GM18870 (cell line): ENCODE measurements around the gene RASGRP3.

ENCODE experiments used
- ATAC-seq: cut with Tn5 transposase; IDR thresholded peaks from one replicate; pipeline ENCODE4 v1.9.1; 2021; ENCODE audit warnings: moderate library complexity; ENCODE audit not compliant: unreplicated experiment

RASGRP3 gene

GRCh38 chr2:33521791-33522281 is 45.4 kb downstream of the RASGRP3 start:
- ATAC-seq = no peak

DNA sequence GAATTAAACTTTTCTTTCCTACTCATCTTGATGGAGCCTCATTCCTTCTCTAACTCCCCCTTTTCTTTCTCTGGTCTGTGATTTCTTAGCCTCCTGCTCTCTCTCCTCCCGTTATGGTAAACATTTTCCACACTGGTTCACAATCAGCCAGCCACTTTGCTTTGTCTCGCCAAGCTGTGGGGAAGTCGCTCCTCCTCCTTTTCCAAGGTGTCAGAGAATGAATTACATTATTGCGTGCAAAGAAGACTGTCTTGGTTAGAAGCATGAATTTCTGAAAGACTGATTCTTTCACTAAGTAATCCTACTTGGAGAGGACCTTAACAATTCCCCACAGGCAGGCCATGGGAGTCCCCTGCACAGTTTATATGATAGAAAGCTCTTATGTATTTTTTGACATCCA is 46.1 kb downstream of the RASGRP3 start:
- no peak for ATAC-seq

DNA sequence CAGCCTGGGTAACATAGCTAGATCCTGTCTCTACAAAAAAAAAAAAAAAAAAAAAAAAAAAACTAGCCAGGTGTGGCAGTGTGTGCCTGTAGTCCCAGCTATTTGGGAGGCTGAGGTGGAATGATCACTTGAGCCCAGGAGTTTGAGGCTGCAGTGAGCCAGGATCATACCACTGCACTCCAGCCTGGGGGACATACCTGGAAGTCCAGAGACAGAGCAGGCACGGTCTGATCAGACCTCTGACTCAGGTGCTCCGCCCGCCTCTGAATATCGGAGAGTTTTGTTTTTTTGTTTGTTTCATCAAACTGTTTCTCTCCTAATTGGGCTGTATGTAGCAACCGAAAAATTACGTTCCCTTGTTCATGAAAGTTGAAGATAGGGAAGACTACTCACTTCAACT is 49.2 kb downstream of the RASGRP3 start:
- ATAC-seq = no peak

GRCh38 chr2:33526132-33526531 is 49.7 kb downstream of the RASGRP3 start:
- ATAC-seq = no peak

DNA sequence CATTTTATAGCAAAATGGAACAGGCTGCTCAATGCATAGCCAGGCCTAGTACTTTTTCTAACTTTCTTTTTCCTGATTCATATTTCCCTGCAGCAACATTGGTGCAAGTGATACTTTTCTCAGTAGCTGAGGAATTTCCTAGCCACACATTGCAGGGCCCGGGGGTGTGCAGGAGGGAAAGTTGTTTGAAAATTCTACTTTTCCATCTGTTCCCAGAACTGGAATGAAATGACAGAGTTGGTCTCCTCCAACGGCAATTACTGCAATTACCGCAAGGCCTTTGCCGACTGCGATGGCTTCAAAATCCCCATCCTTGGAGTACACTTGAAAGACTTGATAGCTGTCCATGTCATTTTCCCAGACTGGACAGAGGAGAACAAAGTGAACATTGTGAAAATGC is 50.5 kb downstream of the RASGRP3 start:
- no peak for ATAC-seq

- no peak for ATAC-seq
Observed at GRCh38 chr2:33528441-33528950, 52.0 kb downstream of the RASGRP3 start.

DNA sequence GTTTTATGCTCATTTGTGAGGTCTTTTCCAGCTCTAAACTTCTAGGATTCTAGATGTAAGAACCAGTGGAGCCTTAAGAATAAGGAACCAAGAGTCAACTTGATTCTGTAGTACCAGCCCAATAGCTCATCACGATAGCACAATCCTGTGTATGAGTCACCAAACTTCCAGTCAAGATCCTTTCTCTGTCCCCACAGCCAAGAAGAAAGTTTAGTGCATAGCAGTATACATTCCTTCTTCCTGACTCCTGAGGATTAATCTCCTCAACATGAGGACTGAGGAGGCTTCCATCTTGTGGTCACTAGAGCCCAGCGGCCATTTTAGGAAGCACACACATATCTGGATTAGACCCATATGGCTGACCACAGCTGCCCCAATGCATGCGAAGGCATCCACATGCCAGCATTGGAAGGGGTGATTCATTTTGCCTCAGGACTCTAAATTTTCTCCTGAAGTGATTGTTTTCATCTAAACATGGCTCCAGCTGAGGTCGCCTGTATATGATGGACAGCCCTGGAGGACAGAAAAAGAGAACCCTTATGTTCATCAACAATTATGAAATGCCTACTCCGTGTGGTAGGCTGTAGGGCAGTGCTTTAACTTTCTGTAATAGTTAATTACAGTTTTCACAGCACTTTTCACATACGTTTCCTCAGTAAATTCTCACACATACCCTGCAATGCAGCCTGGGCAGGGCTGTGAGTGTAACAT is 53.5 kb downstream of the RASGRP3 start:
- no peak for ATAC-seq

- peak; percentile 27 for ATAC-seq
Observed at GRCh38 chr2:33530690-33531548, 54.5 kb downstream of the RASGRP3 start.

DNA sequence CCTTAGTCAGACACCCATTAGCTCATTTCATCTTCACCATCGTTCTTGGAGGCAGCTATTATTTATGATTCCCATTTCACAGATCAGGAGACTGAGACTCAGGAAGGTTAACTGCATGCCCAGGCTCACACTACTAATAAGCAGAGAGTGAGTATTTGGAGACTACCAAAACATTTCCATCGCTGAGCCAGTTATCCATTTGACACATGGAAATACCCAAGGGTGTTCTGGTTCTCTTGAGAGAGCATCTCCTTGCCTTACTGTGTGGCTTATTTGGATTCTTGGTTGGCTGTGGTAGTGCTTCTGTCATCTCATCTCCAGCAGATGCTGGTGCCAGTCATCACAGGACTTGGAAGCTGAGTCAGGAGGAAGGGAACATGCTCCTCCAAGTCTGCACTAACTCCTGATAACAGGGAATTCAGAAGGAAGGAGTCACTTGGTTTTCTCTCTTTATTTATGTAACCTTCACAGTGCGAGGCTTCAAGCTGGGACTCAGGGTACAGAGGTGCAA is 55.2 kb downstream of the RASGRP3 start:
- ATAC-seq = no peak

- no peak for ATAC-seq
Observed at GRCh38 chr2:33532146-33532545, 55.7 kb downstream of the RASGRP3 start.

DNA sequence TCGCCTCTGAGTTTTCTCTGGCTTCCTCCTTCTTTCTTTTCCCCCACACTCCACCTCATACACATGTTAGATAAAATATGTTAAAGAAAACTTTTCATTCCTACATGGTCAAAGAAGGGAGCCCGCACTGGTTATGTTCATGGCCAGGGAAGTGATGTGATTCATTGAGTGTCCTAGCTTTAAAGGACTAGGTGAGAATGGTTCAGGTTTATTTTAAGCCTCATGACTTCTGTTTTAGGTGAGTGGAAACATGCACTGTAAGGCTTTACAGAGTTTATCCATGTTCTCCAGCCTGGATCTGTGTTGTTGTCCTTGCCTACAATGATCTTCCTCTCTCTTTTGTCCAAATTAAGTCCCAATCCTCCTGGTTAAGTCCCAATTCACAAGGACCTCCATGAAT is 56.5 kb downstream of the RASGRP3 start:
- ATAC-seq = no peak

DNA sequence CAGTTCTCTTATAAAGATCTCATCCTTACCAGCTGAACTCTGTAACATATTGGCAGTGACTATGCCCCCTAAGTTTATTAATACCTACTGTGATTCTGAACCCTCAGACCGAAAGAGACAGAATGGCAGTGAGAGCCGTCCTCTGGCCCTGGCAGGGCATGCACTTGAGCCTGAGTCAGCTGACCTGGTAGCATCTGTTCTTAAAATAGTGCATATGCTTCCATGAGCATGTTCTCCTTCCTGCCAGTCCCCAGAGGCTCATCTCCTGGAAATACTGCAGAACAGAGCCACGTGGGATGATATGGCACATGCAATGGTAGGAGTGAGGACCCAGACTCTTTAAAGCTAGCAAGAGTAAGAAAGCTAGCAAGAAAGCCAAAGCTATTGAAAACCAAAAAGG is 59.0 kb downstream of the RASGRP3 start:
- ATAC-seq = no peak

- no peak for ATAC-seq
Observed at GRCh38 chr2:33541243-33541642, 64.8 kb downstream of the RASGRP3 start.

DNA sequence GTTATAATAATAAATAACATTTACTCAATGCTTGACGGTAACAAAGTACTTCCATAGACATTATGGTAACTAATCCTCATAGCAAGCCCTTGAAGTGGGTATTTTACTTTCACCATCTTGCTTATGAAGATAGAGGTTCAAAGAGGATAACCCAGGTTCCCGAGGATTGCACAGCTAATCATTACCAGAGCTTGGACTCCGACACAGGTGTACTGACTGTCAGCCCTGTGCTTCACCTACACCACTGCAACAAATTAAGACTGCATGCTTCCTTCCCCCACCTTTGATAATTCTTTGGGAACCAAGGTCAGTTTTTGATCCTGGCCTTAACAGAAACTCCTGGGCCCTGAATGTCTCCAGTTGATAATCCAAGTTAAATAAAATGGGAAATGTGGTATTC is 73.8 kb downstream of the RASGRP3 start:
- ATAC-seq = no peak

- ATAC-seq = no peak
Observed at GRCh38 chr2:33552758-33553461, 76.5 kb downstream of the RASGRP3 start.

DNA sequence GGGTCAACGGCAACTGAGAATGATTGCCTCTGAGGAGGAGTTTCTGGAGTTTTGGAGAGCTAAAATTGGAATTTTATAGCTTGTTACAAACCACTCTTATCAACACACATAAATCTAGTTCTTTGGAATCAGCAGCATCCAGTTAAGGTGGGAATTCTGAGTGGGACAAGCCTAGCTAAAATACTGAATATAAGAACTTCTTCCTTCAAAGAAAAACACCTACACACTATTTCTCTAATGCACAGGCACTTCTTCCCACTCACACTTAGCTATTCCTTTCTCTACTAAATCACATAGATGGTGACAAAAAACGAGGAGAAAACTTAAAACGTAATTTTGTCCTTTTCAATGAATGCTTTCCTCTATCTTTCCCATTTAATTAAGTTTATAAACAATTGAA is 79.2 kb downstream of the RASGRP3 start:
- ATAC-seq = no peak

DNA sequence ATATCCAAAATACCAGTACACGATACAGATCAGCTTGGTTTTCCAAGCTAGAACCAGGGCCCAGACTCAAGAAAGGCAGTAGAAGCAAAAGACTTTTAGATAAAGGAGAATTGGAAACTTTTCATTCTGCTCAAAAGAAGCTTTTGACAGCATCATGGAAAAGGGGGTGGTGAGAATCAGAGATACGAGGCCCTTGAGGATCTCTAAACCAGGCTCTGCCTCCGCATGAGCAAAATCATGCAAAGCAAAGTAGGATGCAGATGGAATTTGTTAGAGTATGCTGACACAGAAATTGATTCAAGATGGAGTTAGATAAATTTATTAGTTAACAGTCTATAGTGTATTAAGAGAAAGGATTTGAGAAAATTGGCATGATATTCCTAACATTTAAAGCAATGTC is 82.9 kb downstream of the RASGRP3 start:
- no peak for ATAC-seq

- ATAC-seq = no peak
Observed at GRCh38 chr2:33560017-33560416, 83.6 kb downstream of the RASGRP3 start.

DNA sequence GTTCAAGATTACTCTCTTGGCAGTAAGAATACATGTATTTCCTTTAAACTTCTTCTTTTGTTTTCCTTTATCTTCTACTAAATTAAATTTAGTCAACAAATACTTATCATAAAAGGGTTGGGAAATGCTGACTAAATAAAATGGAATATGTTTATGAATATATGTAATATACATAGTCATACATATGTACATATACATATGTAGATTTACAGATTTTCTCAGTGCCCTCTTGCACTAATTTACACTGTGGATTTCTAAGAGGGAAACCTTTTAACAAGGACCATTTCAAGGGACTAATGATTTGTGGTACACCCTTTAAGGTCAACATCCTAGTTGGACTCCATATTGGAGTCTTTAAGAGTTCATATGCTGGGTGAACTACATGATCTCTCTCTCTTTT is 85.4 kb downstream of the RASGRP3 start:
- ATAC-seq = no peak

DNA sequence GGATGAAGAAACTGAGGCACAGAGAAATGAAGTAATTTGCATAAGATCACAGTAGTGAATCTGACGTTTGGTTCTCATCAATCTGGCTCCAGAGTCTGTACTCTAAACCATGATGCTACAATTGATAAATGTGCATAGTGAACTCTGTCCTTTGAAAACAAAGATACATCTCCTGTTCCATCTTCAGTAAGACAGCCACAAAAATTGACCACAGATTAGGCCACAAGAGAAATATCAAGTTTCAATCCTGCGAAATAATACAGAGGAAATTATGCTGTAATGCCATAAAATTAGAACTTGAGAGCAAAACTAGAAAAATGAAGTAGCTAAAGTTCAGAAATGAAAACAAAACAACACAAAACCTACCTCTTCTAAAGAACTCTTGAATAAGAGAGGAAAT is 94.2 kb downstream of the RASGRP3 start:
- ATAC-seq = no peak

DNA sequence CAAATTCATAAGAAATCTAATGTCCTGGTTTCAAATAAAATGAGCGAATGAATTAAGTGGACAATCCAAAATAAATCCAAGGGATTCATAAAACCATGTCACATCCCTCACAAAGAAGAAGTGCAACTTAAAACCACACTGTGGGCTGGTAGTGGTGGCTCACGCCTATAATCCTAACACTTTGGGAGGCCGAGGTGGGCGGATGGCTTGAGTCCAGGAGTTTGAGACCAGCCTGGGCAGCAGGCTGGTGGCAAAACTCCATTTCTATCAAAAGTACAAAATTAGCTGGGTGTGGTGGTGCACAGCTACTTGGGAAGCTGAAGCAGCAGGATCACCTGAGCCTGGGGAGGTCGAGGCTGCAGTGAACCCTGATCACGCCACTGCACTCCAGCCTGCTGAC is 97.2 kb downstream of the RASGRP3 start:
- no peak for ATAC-seq
